IMR-90 (cell line): ENCODE data around the gene SLC39A2. TPM values are rescaled to one million over a fixed set of nuclear protein-coding genes. Genes with fewer than 3 reads are reported as not detected.

Experiments used
- ATAC-seq: fragments of 200-7000 bp; cut with Tn5 transposase; 2 replicates; pipeline ENCODE4 v1.9.1; 2020; ENCODE audit warnings: low read depth, mild to moderate bottlenecking, moderate library complexity
- BruUV-seq: library from RNA; stranded (reverse); fragments of 400-500 nt; replicated peaks from 2 replicates; lab custom pipeline; 2021; lab: Mats Ljungman, UMichigan
- CTCF ChIA-PET: fragments of 300-600 bp; formaldehyde crosslinking; extraction: SDS; loops from one replicate; lab custom pipeline; 2021; ENCODE audit warnings: antibody characterized with exemption; lab: Yijun Ruan, JAX
- POLR2A ChIA-PET: fragments of 300-600 bp; sonication (Branson Sonifier 250); formaldehyde crosslinking; loops from one replicate; lab custom pipeline; 2022; ENCODE audit warnings: antibody characterized with exemption; ENCODE audit not compliant: unreplicated experiment; lab: Charles Lee
- DNase-seq: peaks from one replicate; pipeline ENCODE4 v3.0.0; 2013
- H2AFZ ChIP-seq: replicated peaks from 2 replicates; pipeline ENCODE3; 2013; ENCODE audit warnings: low read length, mild to moderate bottlenecking; ENCODE audit not compliant: poor library complexity
- H2AK5ac ChIP-seq: 2 replicates; pipeline ENCODE4 v1.6.1; 2013; ENCODE audit warnings: low read depth, low read length, inconsistent platforms
- H2AK9ac ChIP-seq: replicated peaks from 2 replicates; pipeline ENCODE3; 2013; ENCODE audit warnings: mild to moderate bottlenecking, low read depth, low read length, moderate library complexity; ENCODE audit not compliant: poor library complexity
- H2BK120ac ChIP-seq: 2 replicates; pipeline ENCODE4 v1.6.1; 2013; ENCODE audit warnings: low read depth, low read length, inconsistent platforms
- H2BK15ac ChIP-seq: 3 replicates; pipeline ENCODE4 v1.6.1; 2013; ENCODE audit warnings: low read depth, low read length, inconsistent platforms
- H2BK20ac ChIP-seq: 2 replicates; pipeline ENCODE4 v1.6.1; 2013; ENCODE audit warnings: low read depth, mild to moderate bottlenecking, inconsistent platforms, low read length, moderate library complexity
- H2BK5ac ChIP-seq: 2 replicates; pipeline ENCODE4 v1.6.1; 2013; ENCODE audit warnings: mild to moderate bottlenecking, low read depth, low read length, inconsistent platforms; ENCODE audit not compliant: poor library complexity, severe bottlenecking
- H3K14ac ChIP-seq: replicated peaks from 2 replicates; pipeline ENCODE4 v1.6.1; 2013; ENCODE audit warnings: low read depth, low read length, inconsistent platforms
- H3K18ac ChIP-seq: 2 replicates; pipeline ENCODE4 v1.6.1; 2013; ENCODE audit warnings: low read depth, low read length, control low read depth
- H3K23ac ChIP-seq: 2 replicates; pipeline ENCODE4 v1.6.1; 2013; ENCODE audit warnings: low read depth, low read length, inconsistent platforms
- H3K27ac ChIP-seq: 2 replicates; pipeline ENCODE4 v1.5.1; 2013; ENCODE audit warnings: mild to moderate bottlenecking, control low read depth, low read length; ENCODE audit not compliant: insufficient read depth
- H3K27me3 ChIP-seq: 2 replicates; pipeline ENCODE4 v1.6.1; 2013; ENCODE audit warnings: low read length; ENCODE audit not compliant: control insufficient read depth, insufficient read depth
- H3K36me3 ChIP-seq: 2 replicates; pipeline ENCODE4 v1.6.1; 2013; ENCODE audit warnings: low read length, mixed read lengths; ENCODE audit not compliant: control insufficient read depth, insufficient read depth
- H3K4ac ChIP-seq: 2 replicates; pipeline ENCODE4 v1.6.1; 2013; ENCODE audit warnings: low read depth, low read length, inconsistent platforms
- H3K4me1 ChIP-seq: 2 replicates; pipeline ENCODE4 v1.6.1; 2013; ENCODE audit warnings: low read length, mixed read lengths; ENCODE audit not compliant: control insufficient read depth, insufficient read depth
- H3K4me2 ChIP-seq: 2 replicates; pipeline ENCODE4 v1.6.1; 2013; ENCODE audit warnings: low read depth, mild to moderate bottlenecking, control low read depth, low read length, moderate library complexity
- H3K4me3 ChIP-seq: 2 replicates; pipeline ENCODE4 v1.5.1; 2013; ENCODE audit warnings: low read depth, mild to moderate bottlenecking, control low read depth, low read length, moderate library complexity; ENCODE audit not compliant: insufficient read depth
- H3K56ac ChIP-seq: 2 replicates; pipeline ENCODE4 v1.6.1; 2013; ENCODE audit warnings: low read length, inconsistent platforms; ENCODE audit not compliant: insufficient read depth; ENCODE audit errors: extremely low read depth
- H3K79me1 ChIP-seq, 2 experiments: 2 replicates each; pipeline ENCODE4 v1.6.1; 2013; ENCODE audit warnings: low read length in 2 of 2, inconsistent platforms in 1 of 2, low read depth in 1 of 2
- H3K9ac ChIP-seq: 2 replicates; pipeline ENCODE4 v1.6.1; 2013; ENCODE audit warnings: low read depth, low read length, control low read depth
- H3K9me1 ChIP-seq: 2 replicates; pipeline ENCODE4 v1.6.1; 2013; ENCODE audit warnings: low read length, inconsistent platforms; ENCODE audit not compliant: insufficient read depth
- H3K9me3 ChIP-seq: 2 replicates; pipeline ENCODE4 v1.6.1; 2013; ENCODE audit warnings: low read length; ENCODE audit not compliant: control insufficient read depth, insufficient read depth
- H4K20me1 ChIP-seq: 2 replicates; pipeline ENCODE4 v1.6.1; 2013; ENCODE audit warnings: low read length, inconsistent platforms; ENCODE audit not compliant: insufficient read depth
- H4K5ac ChIP-seq: 2 replicates; pipeline ENCODE4 v1.6.1; 2013; ENCODE audit warnings: mild to moderate bottlenecking, low read depth, low read length, control low read depth
- H4K8ac ChIP-seq, 2 experiments: 2 replicates each; pipeline ENCODE4 v1.6.1; 2013; ENCODE audit warnings: low read depth in 2 of 2, low read length in 2 of 2, control low read depth in 1 of 2, inconsistent platforms in 1 of 2
- H4K91ac ChIP-seq: 2 replicates; pipeline ENCODE4 v1.6.1; 2013; ENCODE audit warnings: low read depth, low read length, inconsistent platforms; ENCODE audit not compliant: insufficient read depth
- BHLHE40 ChIP-seq: fragments of 150-350 bp; IDR thresholded peaks from 2 replicates; pipeline ENCODE4 v1.6.1; 2016; ENCODE audit warnings: mild to moderate bottlenecking, low read depth, low read length
- CEBPB ChIP-seq: IDR thresholded peaks from 2 replicates; pipeline ENCODE4 v1.6.1; 2012; ENCODE audit warnings: low read depth, low read length, improper control_type of control experiment
- CHD1 ChIP-seq: IDR thresholded peaks from 2 replicates; pipeline ENCODE4 v1.6.1; 2012; ENCODE audit warnings: low read depth, low read length, improper control_type of control experiment
- CTCF ChIP-seq: conservative IDR thresholded peaks from 2 replicates; pipeline ENCODE4 v1.5.1; 2012; ENCODE audit warnings: mild to moderate bottlenecking, low read depth, low read length, improper control_type of control experiment
- ELK1 ChIP-seq: fragments of 150-350 bp; IDR thresholded peaks from 2 replicates; pipeline ENCODE4 v1.6.1; 2016; ENCODE audit warnings: low read depth, mild to moderate bottlenecking, low read length, moderate library complexity, borderline replicate concordance
- MAFK ChIP-seq: IDR thresholded peaks from 2 replicates; pipeline ENCODE4 v1.6.1; 2012; ENCODE audit warnings: low read depth, low read length, improper control_type of control experiment
- MAZ ChIP-seq: IDR thresholded peaks from 2 replicates; pipeline ENCODE4 v1.6.1; 2012; ENCODE audit warnings: low read depth, mild to moderate bottlenecking, low read length, improper control_type of control experiment, moderate library complexity, borderline replicate concordance
- NFE2L2 ChIP-seq: fragments of 150-350 bp; IDR thresholded peaks from 2 replicates; pipeline ENCODE4 v1.6.1; 2016; ENCODE audit warnings: low read depth, mild to moderate bottlenecking, low read length
- RAD21 ChIP-seq: IDR thresholded peaks from 2 replicates; pipeline ENCODE4 v1.6.1; 2012; ENCODE audit warnings: low read length, improper control_type of control experiment
- RCOR1 ChIP-seq: IDR thresholded peaks from 2 replicates; pipeline ENCODE4 v1.6.1; 2012; ENCODE audit warnings: mild to moderate bottlenecking, low read length, improper control_type of control experiment; ENCODE audit not compliant: insufficient replicate concordance
- RFX5 ChIP-seq: IDR thresholded peaks from 2 replicates; pipeline ENCODE4 v1.8.0; 2012; ENCODE audit warnings: low read depth, mild to moderate bottlenecking, low read length, moderate library complexity
- USF2 ChIP-seq: fragments of 150-350 bp; IDR thresholded peaks from 2 replicates; pipeline ENCODE4 v1.6.1; 2017; ENCODE audit warnings: mild to moderate bottlenecking, antibody characterized with exemption, low read length, low read depth
- WGBS, 2 experiments: methylation state at CpG; one replicate each; pipeline versions ENCODE4 v1.1.5 to v1.1.7; 2013; ENCODE audit warnings: missing lambda C conversion rate in 2 of 2; ENCODE audit not compliant: insufficient read length in 1 of 2; ENCODE audit errors: extremely low coverage in 2 of 2; 5-methylcytosine and 5-hydroxymethylcytosine counted together
- dilution Hi-C: fragments of 300-500 bp; cut with HindIII; formaldehyde crosslinking; loops from one replicate; pipeline ENCODE4 v1.14.3; 2018; ENCODE audit warnings: low sequenced_read_pairs; ENCODE audit not compliant: unreplicated experiment
- in situ Hi-C: fragments of 300-500 bp; cut with MboI; formaldehyde crosslinking; loops from 3 replicates; pipeline ENCODE4 v1.14.3; 2019; ENCODE audit warnings: low sequenced_read_pairs, inconsistent platforms, mixed read lengths
- intact Hi-C: fragments of 100-400 bp; cut with micrococcal nuclease; formaldehyde crosslinking; loops from 2 replicates; pipeline ENCODE4 v1.10.0; 2022
- polyA plus RNA-seq, 3 experiments: library from polyadenylated mRNA; depleted of rRNA; stranded (reverse); fragments of >200 nt; gene quantifications; 2 replicates each; pipeline ENCODE4 v1.2.3, GENCODE V29; 2012; ENCODE audit warnings: low replicate concordance in 1 of 3
- total RNA-seq: library from RNA; depleted of rRNA; stranded (reverse); fragments of >200 nt; gene quantifications from 2 replicates; pipeline ENCODE4 v1.2.3, GENCODE V29; 2012

The SLC39A2 gene
- total and polyA plus RNA-seq, 2 of the 4 experiments (the other 2 are of a cell fraction) = not detected

DNA sequence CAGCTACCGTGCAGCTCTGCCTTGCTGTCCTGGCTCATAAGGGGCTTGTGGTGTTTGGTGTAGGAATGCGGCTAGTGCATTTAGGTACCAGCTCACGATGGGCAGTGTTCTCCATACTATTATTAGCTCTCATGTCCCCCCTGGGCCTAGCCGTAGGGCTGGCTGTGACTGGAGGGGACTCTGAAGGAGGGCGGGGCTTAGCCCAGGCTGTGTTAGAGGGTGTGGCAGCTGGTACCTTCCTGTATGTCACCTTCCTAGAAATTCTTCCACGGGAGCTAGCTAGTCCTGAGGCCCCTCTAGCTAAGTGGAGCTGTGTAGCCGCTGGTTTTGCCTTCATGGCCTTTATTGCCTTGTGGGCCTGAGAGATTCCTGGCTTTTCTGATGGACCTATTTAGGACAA, 2.1 kb downstream of the SLC39A2 start:
- Histone ChIP-seq H3K27ac (no peak overlapping the region), H3K27me3 (peaks cover 5% of the 10 kb centered on the region), H3K4ac (no peak overlapping the region), H3K36me3 (peaks cover 4% of the 10 kb centered on the region), H4K20me1 (no peaks in the 10 kb centered on the region), H2AK5ac (no peak overlapping the region), H3K9me1 (no peaks in the 10 kb centered on the region), H2AFZ (no peak overlapping the region), H3K23ac (no peak overlapping the region), H2BK5ac (no peak overlapping the region), H3K9ac (no peak overlapping the region), H2BK20ac (no peak overlapping the region), H2BK120ac (no peak overlapping the region), H3K9me3 (no peaks in the 10 kb centered on the region), H2BK15ac (no peak overlapping the region), H3K56ac (no peak overlapping the region), H4K91ac (no peak overlapping the region), H3K79me1 (no peaks in the 10 kb centered on the region), H2AK9ac (no peak overlapping the region), H3K4me1 (peaks cover 3% of the 10 kb centered on the region), H4K5ac (no peak overlapping the region), H3K4me3 (no peak overlapping the region), H3K4me2 (no peak overlapping the region), H3K14ac (no peak overlapping the region), H3K18ac (no peak overlapping the region), H4K8ac (no peak overlapping the region)
- dilution Hi-C loops (no loop called here), intact Hi-C loops (no loop called here), in situ Hi-C loops (no loop called here)
- no peak for DNase-seq
- TF ChIP-seq RCOR1 = no peak
- no peak for TF ChIP-seq NFE2L2
- no peak for TF ChIP-seq ELK1
- TF ChIP-seq RFX5 = no peak
- no peak for TF ChIP-seq BHLHE40
- no peak for TF ChIP-seq MAZ
- TF ChIP-seq CHD1 = no peak
- TF ChIP-seq CEBPB = no peak
- no peak for TF ChIP-seq CTCF
- no peak for TF ChIP-seq USF2
- no peak for TF ChIP-seq RAD21
- TF ChIP-seq MAFK = no peak
- no peak for ATAC-seq
- BruUV-seq = no TSS peak
- ChIA-PET POLR2A (no interaction called here), CTCF (interaction anchor here (1.4 kb wide), 1 partner anchor 13 kb away, joined by 6 read pairs; no protein-coding TSS in a partner anchor)
- no CpG with 5 or more reads among the region's 7 CpGs for WGBS, 2 experiments
